K562 (cell line): Measurements from ENCODE around the gene KCTD17. TPM values are rescaled to one million over a fixed set of nuclear protein-coding genes. Genes with fewer than 3 reads are reported as not detected.

Experiments
- ATAC-seq: fragments of 200-7000 bp; cut with Tn5 transposase; 3 replicates; pipeline ENCODE4 v1.9.1; 2020; ENCODE audit warnings: moderate library complexity
- BruUV-seq: library from RNA; stranded (reverse); fragments of 400-500 nt; replicated peaks from 2 replicates; lab custom pipeline; 2021; lab: Mats Ljungman, UMichigan
- CTCF ChIA-PET: fragments of 300-600 bp; formaldehyde crosslinking; extraction: SDS; loops from one replicate; lab custom pipeline; 2021; ENCODE audit warnings: low intra/inter-chr PET ratio; lab: Yijun Ruan, JAX
- POLR2A ChIA-PET: fragments of 300-600, 350-650 bp; sonication (Branson Sonifier 250); formaldehyde crosslinking; extraction: SDS; loops from one replicate; lab custom pipeline; 2021; ENCODE audit warnings: antibody characterized with exemption, inconsistent platforms; lab: Yijun Ruan, JAX
- DNase-seq, 4 experiments: peaks; one replicate each; pipeline versions ENCODE4 v3.0.0 to v3.0.0-alpha.2; 2011 to 2018; ENCODE audit warnings: low spot score in 3 of 4, mixed read lengths in 3 of 4; ENCODE audit errors: extremely low read depth in 1 of 4
- FAIRE-seq: peaks from 2 replicates; lab custom pipeline; 2011; peaks lifted over from hg19 to GRCh38; lab: Jason Lieb, UNC
- H2AFZ ChIP-seq: 2 replicates; pipeline ENCODE4 v1.6.0; 2011; ENCODE audit warnings: low read depth, low read length, control low read depth, inconsistent platforms
- H3K27ac ChIP-seq: fragments of 200-600 bp; 3 replicates; pipeline ENCODE4 v1.8.0; 2011; ENCODE audit warnings: low read depth, mild to moderate bottlenecking, control low read depth, inconsistent platforms, low read length, moderate library complexity, mixed read lengths; ENCODE audit errors: extremely low read depth
- H3K27me3 ChIP-seq, 2 experiments: fragments of 300-600 bp in 1 of 2; 2 replicates in 1 of 2; 3 replicates in 1 of 2; pipeline versions ENCODE4 v1.6.0 to v1.8.0; 2011; ENCODE audit warnings: inconsistent platforms in 2 of 2, low read length in 2 of 2, mild to moderate bottlenecking in 1 of 2, mixed read lengths in 1 of 2, moderate library complexity in 1 of 2; ENCODE audit not compliant: control insufficient read depth in 2 of 2, insufficient read depth in 2 of 2
- H3K36me3 ChIP-seq: fragments of 300-600 bp; 3 replicates; pipeline ENCODE4 v1.8.0; 2011; ENCODE audit warnings: mild to moderate bottlenecking, low read length, inconsistent platforms; ENCODE audit not compliant: control insufficient read depth, insufficient read depth
- H3K4me1 ChIP-seq, 2 experiments: fragments of 200-600 bp in 1 of 2; replicated peaks in 1 of 2; 2 replicates in 1 of 2; 3 replicates in 1 of 2; pipeline versions ENCODE4 v1.5.1 to v1.8.0; 2011; ENCODE audit warnings: inconsistent platforms in 2 of 2, low read length in 2 of 2, mild to moderate bottlenecking in 1 of 2, mixed read lengths in 1 of 2, moderate library complexity in 1 of 2; ENCODE audit not compliant: control insufficient read depth in 2 of 2, insufficient read depth in 2 of 2
- H3K4me2 ChIP-seq: 2 replicates; pipeline ENCODE4 v1.6.1; 2011; ENCODE audit warnings: low read length, control low read depth, inconsistent platforms, mixed read lengths; ENCODE audit not compliant: insufficient read depth
- H3K4me3 ChIP-seq: fragments of 200-600 bp; sonication (generic), shearing (Covaris generic); 2 replicates; pipeline ENCODE4 v1.5.1; 2016; ENCODE audit warnings: control low read depth, inconsistent platforms
- H3K79me2 ChIP-seq: fragments of 200-600 bp; 3 replicates; pipeline ENCODE4 v1.8.0; 2011; ENCODE audit warnings: low read length, inconsistent platforms; ENCODE audit not compliant: control insufficient read depth, insufficient read depth
- H3K9ac ChIP-seq, 2 experiments: 2 replicates each; pipeline versions ENCODE4 v1.6.0 to v1.6.1; 2011; ENCODE audit warnings: low read depth in 2 of 2, low read length in 2 of 2, control low read depth in 1 of 2, inconsistent platforms in 1 of 2, mild to moderate bottlenecking in 1 of 2, mixed read lengths in 1 of 2; ENCODE audit not compliant: insufficient read depth in 1 of 2
- H3K9me1 ChIP-seq: one replicate; pipeline ENCODE4 v1.6.0; 2011; ENCODE audit warnings: inconsistent platforms, mild to moderate bottlenecking, low read length, moderate library complexity; ENCODE audit not compliant: control insufficient read depth, insufficient read depth
- H3K9me3 ChIP-seq: replicated peaks from 2 replicates; pipeline ENCODE4 v1.5.1; 2011; ENCODE audit warnings: low read depth, low read length, inconsistent platforms; ENCODE audit not compliant: control insufficient read depth, insufficient read depth
- H4K20me1 ChIP-seq: replicated peaks from 2 replicates; pipeline ENCODE4 v1.6.1; 2011; ENCODE audit warnings: low read length, inconsistent platforms, mixed read lengths; ENCODE audit not compliant: control insufficient read depth, insufficient read depth
- BRF1 ChIP-seq: IDR thresholded peaks from 3 replicates; pipeline ENCODE4 v1.6.1; 2011; ENCODE audit warnings: borderline replicate concordance, mild to moderate bottlenecking; ENCODE audit not compliant: insufficient read length; ENCODE audit errors: extremely low read depth
- ELK1 ChIP-seq: sonication (generic); formaldehyde crosslinking; IDR thresholded peaks from 2 replicates; pipeline ENCODE4 v1.8.1; 2022; ENCODE audit warnings: missing genetic modification reagents
- NFXL1 ChIP-seq: fragments of 450-650 bp; formaldehyde crosslinking; IDR thresholded peaks from 2 replicates; pipeline ENCODE4 v1.4.0; 2021; ENCODE audit warnings: mild to moderate bottlenecking
- PHB ChIP-seq: fragments of 250-450 bp; sonication (Bioruptor Pico); IDR thresholded peaks from 2 replicates; pipeline ENCODE4 v1.5.0; 2021
- ZNF24 ChIP-seq: fragments of 450-650 bp; IDR thresholded peaks from 2 replicates; pipeline ENCODE4 v1.6.1; 2016
- ZNF780A ChIP-seq: fragments of 250-450 bp; sonication (Bioruptor Pico); IDR thresholded peaks from 2 replicates; pipeline ENCODE4 v1.5.0; 2021; ENCODE audit warnings: mild to moderate bottlenecking
- WGBS: fragments of 100-300 bp; shearing (Covaris generic); methylation state at CpG from one replicate; pipeline ENCODE4 v1.1.6; 2016; ENCODE audit warnings: low coverage, mixed read lengths; ENCODE audit not compliant: insufficient coverage; ENCODE audit errors: missing lambda C conversion rate; 5-methylcytosine and 5-hydroxymethylcytosine counted together
- in situ Hi-C: fragments of 300-500 bp; cut with MboI; formaldehyde crosslinking; loops from 4 replicates; pipeline ENCODE4 v1.15.0; 2018; ENCODE audit warnings: inconsistent platforms, mixed read lengths
- intact Hi-C: fragments of 100-400 bp; cut with micrococcal nuclease; formaldehyde crosslinking; loops from 2 replicates; pipeline ENCODE4 v1.14.2; 2022
- polyA plus RNA-seq, 8 experiments: library from polyadenylated mRNA; depleted of rRNA in 4 of 8; stranded (reverse) in 5 of 8; unstranded in 3 of 8; fragments of >200 nt; fragmentation: Nextera tagmentation in 2 of 8; fragmentation: Illumina TruSeq in 1 of 8; extraction: Ambion mirVana in 2 of 8; extraction: Trizol in 1 of 8; gene quantifications; 2 replicates each; pipeline versions ENCODE4 v1.2.1 to v1.2.3, GENCODE V29; 2011 to 2014; ENCODE audit warnings: inconsistent platforms in 1 of 8, missing spikeins in 1 of 8
- total RNA-seq, 7 experiments: library from RNA; depleted of rRNA in 6 of 7; stranded (reverse); fragments of >200 nt in 6 of 7; fragmentation: Illumina TruSeq in 2 of 7; extraction: Trizol in 2 of 7; gene quantifications; 2 replicates each; pipeline versions ENCODE4 v1.2.1 to v1.2.3, GENCODE V29; 2011 to 2021; ENCODE audit warnings: low replicate concordance in 1 of 7

The KCTD17 gene
- total and polyA plus RNA-seq, 9 of the 15 experiments (the other 6 are each of a cell fraction or from before 2014, with no cell fraction given): 0.22 to 0.90 (median 0.49) TPM; not detected in 2

DNA sequence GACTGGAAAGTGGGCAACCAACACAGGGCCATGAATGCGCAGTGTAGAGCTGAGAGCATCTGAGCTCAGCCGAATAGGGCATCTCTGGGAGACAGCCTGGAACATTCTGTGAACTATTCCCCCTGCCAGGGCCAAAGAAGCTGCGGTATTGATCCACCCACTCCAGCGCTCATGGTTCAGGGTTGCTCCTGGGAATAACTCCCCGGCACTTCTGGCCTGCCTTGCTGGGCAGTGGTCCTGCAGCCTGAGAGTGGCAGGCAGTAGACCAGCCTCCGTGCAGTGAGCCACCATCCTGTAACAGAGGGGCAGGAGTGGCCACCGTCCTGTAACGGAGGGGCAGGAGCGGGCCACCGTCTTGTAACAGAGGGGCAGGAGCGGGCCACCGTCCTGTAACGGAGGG is 45.8 kb downstream of the KCTD17 start:
- Histone ChIP-seq H3K79me2 (no peaks in the 10 kb centered on the region), H3K27ac (no peak overlapping the region), H3K36me3 (no peaks in the 10 kb centered on the region)
- DNase-seq: no peak
- WGBS: 0% methylated on average over 5 of the region's 13 CpGs
- TF ChIP-seq ZNF780A (no peak), ZNF24 (no peak), PHB (CRISPR knock-in tag) (no peak), ELK1 (CRISPR knock-in tag) (no peak), BRF1 (no peak), NFXL1 (CRISPR knock-in tag) (no peak)
- TF ChIP-seq, all 486 proteins: peak for 0
- Histone ChIP-seq H3K9ac (no peak overlapping the region), H3K4me2 (no peak overlapping the region), H3K4me3 (no peak overlapping the region), H3K9me3 (no peaks in the 10 kb centered on the region), H4K20me1 (peaks cover 6% of the 10 kb centered on the region), H3K27me3 (peaks cover 20 to 58% of the 10 kb centered on the region in 2 experiments; a peak in 3 of 5 replicates), H2AFZ (no peak overlapping the region), H3K9me1 (no peaks in the 10 kb centered on the region), H3K4me1 (no peaks in the 10 kb centered on the region)
- ChIA-PET CTCF (no interaction called here), POLR2A (no interaction called here)
- BruUV-seq: no TSS peak
- no peak for FAIRE-seq
- no peak for ATAC-seq
- in situ Hi-C loops: no loop called here
- intact Hi-C loops: no loop called here
